Activated T-cell treated with anti-CD3 and anti-CD28 coated beads for 1 hour (primary cell): Measurements from ENCODE around the gene DPH3.
"Not testable (repeated sequence)": the region's sequence is repeated elsewhere in the genome, so short reads cannot be mapped to it uniquely, and the experiment has no call there.

Experiments
- DNase-seq: peaks from one replicate; pipeline ENCODE4 v3.0.0-alpha.2; 2020; ENCODE audit warnings: low read depth

Gene DPH3

GRCh38 chr3:16264708-16265454, at the start of gene DPH3, which contains the start of gene OXNAD1:
Gene DPH3 (minus strand): TSS chr3:16264943. CDS start chr3:16264876, 67 bp downstream.
Gene OXNAD1 (plus strand): TSS chr3:16265212. CDS start chr3:16270953, 5,741 bp downstream.
- peak; percentile 97 for DNase-seq

GRCh38 chr3:16313886-16314645, 49.3 kb upstream of the DPH3 start:
- no peak for DNase-seq

- DNase-seq: peak; percentile 38
Observed at GRCh38 chr3:16311960-16312451, 47.3 kb upstream of the DPH3 start.

- DNase-seq: not testable (repeated sequence)
Observed at GRCh38 chr3:16310486-16310885, 45.7 kb upstream of the DPH3 start.

GRCh38 chr3:16309558-16309957, 44.8 kb upstream of the DPH3 start:
- no peak for DNase-seq

- no peak for DNase-seq
Observed at GRCh38 chr3:16308727-16309126, 44.0 kb upstream of the DPH3 start.

- DNase-seq: no peak
Observed at GRCh38 chr3:16307832-16308531, 43.2 kb upstream of the DPH3 start.

- no peak for DNase-seq
Observed at GRCh38 chr3:16305111-16305541, 40.4 kb upstream of the DPH3 start.

GRCh38 chr3:16304061-16305010, 39.6 kb upstream of the DPH3 start:
- no peak for DNase-seq

- no peak for DNase-seq
Observed at GRCh38 chr3:16303037-16303575, 38.4 kb upstream of the DPH3 start.

- no peak for DNase-seq
Observed at GRCh38 chr3:16302082-16302631, 37.4 kb upstream of the DPH3 start.

GRCh38 chr3:16301507-16301906, 36.8 kb upstream of the DPH3 start:
- DNase-seq: no peak

- no peak for DNase-seq
Observed at GRCh38 chr3:16300881-16301359, 36.2 kb upstream of the DPH3 start.

- no peak for DNase-seq
Observed at GRCh38 chr3:16300307-16300706, 35.6 kb upstream of the DPH3 start.

- no peak for DNase-seq
Observed at GRCh38 chr3:16299746-16300145, 35.0 kb upstream of the DPH3 start.

- DNase-seq: no peak
Observed at GRCh38 chr3:16298891-16299290, 34.1 kb upstream of the DPH3 start.

- no peak for DNase-seq
Observed at GRCh38 chr3:16297997-16298885, 33.5 kb upstream of the DPH3 start.

GRCh38 chr3:16295298-16295890, 30.7 kb upstream of the DPH3 start:
- no peak for DNase-seq

GRCh38 chr3:16294844-16295243, 30.1 kb upstream of the DPH3 start:
- DNase-seq: no peak
